GM18499 (cell line): ENCODE measurements around the gene DDX1.

ENCODE experiments used
- ATAC-seq: cut with Tn5 transposase; IDR thresholded peaks from one replicate; pipeline ENCODE4 v1.9.1; 2021; ENCODE audit warnings: moderate number of reproducible peaks; ENCODE audit not compliant: insufficient read depth, unreplicated experiment

DDX1 gene

DNA sequence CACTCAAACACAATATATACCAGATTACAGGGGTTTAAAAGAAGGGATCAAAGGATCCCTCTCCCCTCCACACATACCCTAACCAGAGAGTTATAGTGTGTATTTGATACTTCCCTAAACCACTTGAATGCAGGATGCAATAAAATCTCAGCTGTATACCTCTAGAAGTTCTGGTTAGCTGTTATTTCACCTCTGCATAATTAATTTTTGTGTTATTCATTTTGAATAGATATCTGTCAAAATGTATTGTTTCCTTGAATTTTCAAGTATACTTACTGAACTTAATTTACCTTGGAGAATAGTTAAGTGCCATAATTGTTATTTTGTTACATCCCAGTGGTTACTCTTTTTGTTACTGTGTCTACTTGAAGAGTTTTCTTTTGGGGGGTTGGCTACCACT, 34.5 kb downstream of the DDX1 start:
- ATAC-seq = no peak

GRCh38 chr2:15626967-15627366, 35.3 kb downstream of the DDX1 start:
- ATAC-seq = no peak

GRCh38 chr2:15627817-15628684, 36.4 kb downstream of the DDX1 start:
- ATAC-seq = no peak

- no peak for ATAC-seq
Measured at GRCh38 chr2:15628899-15629855, 37.5 kb downstream of the DDX1 start.

DNA sequence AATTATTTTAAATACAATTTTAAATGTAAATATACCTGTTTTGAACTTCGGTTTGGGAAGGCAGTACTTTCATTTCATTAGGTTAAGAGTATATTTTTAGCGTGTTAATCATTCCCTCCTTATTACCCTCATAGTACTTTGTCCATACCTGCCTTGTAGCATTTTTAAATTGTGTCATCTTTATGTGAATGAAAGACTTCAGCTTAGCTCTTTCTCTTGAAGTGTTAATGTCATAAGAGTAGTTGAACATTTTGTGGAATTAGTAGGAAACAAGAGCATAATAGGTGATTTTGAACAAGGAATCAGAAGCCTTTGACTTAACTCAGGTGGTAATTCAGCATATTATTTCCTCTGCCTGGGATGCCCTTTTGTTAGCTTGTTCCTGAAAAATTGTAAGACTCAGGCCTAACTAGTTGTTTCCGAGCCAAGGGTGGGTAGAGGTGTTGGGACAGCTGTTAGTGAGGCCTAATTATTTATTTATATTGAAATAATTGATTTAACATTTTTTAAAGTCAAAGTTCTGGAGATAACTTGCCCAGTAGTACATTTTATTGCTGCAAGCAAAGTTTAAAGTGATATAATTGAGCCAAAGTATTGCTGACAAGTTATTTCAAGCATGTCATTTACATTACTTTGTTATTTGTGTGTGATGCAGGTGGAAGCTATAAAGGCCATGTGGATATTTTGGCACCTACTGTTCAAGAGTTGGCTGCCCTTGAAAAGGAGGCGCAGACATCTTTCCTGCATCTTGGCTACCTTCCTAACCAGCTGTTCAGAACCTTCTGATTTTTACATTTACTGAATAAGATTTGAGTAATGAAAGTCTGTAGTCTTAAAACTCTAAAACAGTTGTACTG, 38.7 kb downstream of the DDX1 start:
- no peak for ATAC-seq

DNA sequence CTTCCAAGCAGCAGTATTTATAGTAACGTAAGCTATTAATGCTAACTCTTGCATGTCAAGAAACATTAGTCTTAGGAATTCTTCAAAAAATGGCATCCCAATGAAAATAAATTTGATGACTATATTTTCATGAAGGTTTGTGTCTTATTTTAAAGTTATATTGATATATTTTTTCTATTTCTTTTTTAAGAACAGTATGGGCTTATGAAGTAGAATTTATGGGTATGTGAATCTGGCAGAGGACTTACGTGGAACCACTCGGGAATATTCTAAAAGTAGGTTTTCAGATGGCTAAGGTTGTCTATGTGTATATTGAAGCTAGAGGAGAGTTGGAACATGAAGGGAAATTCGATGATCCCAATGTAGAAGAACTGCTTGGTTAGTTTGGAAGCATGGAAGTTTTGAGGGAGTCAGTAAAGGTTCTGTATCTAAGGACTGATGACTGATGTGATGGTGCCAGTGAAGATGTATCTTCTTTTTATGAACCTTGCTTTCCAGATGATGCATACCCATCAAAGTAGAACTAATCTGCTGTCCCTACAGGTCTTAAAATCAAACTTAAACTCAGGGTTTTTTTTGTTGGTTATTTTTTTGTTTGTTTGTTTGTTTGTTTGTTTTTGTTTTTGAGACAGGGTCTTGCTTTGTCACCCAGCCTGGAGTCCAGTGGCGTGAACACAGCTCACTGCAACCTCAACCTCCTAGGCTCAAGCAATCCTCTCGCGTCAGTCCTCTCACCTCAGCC, 39.5 kb downstream of the DDX1 start:
- no peak for ATAC-seq

- no peak for ATAC-seq
Measured at GRCh38 chr2:15631883-15632282, 40.2 kb downstream of the DDX1 start.

DNA sequence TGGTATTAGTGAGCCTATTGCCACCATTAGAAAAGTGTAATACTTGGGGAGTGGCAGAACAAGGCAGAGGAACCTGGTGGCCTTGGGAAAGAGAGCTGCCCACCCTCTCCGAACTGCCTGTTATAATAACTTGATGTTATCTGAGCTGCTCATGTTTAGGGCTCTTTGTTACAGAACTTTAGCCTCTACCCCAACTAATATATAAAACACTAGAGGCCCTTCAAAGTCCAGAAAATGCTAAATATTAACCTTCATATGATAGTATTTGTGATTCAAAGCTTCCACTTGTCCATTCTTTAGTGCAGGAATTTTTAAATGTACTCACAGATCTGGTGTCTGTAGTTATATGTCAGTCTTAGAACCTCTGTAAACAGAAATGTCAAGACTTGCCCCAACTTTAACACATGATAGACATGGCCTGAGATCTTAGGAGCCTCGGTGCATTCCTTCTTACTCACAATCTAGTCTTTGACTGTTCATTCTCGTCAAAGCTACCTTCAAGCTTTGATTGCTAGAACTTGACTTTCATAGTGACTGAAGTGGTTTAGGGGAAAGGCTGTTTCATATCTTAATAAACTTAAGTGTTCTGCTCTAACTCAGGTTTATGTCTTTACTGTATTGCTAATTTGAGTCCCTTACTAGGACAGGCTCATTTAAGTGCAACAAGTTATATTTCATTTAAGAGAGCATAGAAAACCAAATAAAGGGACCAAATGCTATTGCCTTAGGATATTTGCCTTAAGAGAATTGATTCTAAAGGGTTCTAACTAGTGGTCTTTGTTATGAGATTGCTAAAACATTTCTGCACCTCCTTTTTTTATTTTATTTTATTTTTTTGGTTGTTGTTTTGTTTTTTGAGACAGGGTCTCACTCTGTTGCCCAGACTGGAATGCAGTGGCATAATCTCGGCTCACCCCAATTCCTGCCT, 41.6 kb downstream of the DDX1 start:
- no peak for ATAC-seq

GRCh38 chr2:15633971-15634346, 42.3 kb downstream of the DDX1 start:
- no peak for ATAC-seq

- no peak for ATAC-seq
Measured at GRCh38 chr2:15634846-15635490, 43.3 kb downstream of the DDX1 start.

- peak; percentile 60 for ATAC-seq
Measured at GRCh38 chr2:15636972-15637785, 45.5 kb downstream of the DDX1 start.

DNA sequence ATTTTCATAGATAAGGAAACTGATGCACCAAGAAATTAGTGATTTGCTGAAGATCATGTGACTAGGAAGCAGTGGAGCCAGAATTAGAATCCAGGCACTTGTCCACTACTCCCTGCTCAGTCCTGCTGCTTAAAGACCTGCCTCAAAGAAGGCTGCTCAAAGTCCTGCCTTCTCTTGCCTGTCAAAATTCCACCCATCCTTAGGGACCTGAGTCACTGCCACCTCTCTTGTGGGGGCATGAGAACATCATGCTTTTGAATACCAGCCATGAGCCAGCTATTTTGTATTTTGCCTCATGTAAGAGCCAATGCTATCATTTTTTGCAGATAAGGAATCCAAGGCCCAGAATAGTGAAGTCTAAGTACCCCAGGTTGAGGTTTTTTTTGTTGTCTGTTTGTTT, 47.1 kb downstream of the DDX1 start:
- ATAC-seq = no peak

DNA sequence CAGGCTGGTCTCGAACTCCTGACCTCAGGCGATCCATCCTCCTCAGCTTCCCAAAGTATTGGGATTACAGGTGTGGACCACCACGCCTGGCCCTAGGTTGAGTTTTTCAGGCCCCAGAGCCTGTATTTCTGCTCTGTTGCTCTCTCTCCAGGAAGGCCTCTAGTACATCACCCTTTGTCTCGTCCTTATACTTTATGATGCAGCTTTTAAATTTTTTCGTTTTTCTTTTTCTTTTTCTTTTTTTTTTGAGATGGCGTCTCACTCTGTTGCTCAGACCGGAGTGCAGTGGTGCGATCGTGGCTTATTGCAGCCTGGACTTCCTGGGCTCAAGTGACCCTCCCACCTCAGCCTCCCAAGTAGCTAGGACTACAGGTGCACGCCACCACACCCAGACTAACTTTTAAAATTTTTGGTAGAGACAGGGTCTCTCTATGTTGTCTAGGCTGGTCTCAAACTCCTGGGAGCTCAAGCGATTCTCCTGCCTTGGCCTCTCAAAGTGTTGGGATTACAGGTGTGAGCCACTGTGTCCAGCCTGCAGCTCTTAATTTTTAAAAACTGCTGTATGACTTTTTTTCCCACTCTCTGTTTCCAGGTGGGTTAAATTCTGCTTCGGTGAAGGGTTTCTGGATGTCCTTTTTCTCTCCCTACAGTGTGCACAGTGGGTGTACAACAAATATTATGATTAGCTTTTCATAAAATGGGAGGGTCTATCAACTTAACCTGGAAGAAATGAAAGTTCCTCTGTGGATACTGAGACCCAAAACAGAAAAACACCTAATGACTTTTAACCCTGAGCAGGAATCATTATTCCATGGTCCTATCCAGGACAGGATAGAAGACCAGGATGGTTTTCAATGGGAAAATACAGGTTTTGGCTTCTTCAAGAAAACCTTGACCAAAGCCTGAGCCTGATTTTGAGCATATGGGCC, 47.9 kb downstream of the DDX1 start:
- ATAC-seq = no peak

DNA sequence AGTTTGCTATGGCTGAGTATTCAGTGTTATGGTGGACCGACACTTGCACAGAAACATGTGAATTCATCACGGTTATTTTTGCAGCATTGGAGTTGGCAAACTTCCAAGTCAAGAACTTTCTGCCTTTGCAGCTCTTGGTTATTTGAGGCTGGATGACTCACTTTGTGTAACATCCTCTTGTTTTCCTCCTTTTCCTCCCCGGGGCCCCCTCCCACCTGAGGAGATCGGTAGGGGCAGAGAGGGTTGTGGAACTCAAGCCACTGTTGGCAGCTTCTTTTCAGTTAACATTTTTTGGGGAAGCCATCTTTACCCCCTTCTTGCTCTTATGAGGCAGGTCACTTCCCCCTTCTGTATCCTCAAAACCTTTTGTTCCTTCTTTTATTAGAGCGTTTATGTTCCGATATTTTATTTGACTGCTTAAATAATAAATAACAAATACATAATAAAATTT, 48.6 kb downstream of the DDX1 start:
- ATAC-seq = no peak

- ATAC-seq = no peak
Measured at GRCh38 chr2:15640784-15641183, 49.1 kb downstream of the DDX1 start.

GRCh38 chr2:15641530-15641982, 49.9 kb downstream of the DDX1 start:
- ATAC-seq = no peak
